Measurements from ENCODE around the gene GPR83. TPM values are rescaled to one million over a fixed set of nuclear protein-coding genes. Genes with fewer than 3 reads are reported as not detected.

Gene GPR83
- total RNA-seq = under 1 TPM; 0.19 to 0.89 (median 0.54) TPM
- 0.25 TPM for polyA plus RNA-seq
- long read RNA-seq, donor 1 = 0 reads
- long read RNA-seq, donor 2 = 0 reads
- long read RNA-seq, donor 3 = 0 reads
- long read RNA-seq, donor 4, partial matches to known transcripts = 1 of 1 reads
- long read RNA-seq, donor 4, other reads (novel, unspliced or antisense) = 0 of 1 reads

DNA sequence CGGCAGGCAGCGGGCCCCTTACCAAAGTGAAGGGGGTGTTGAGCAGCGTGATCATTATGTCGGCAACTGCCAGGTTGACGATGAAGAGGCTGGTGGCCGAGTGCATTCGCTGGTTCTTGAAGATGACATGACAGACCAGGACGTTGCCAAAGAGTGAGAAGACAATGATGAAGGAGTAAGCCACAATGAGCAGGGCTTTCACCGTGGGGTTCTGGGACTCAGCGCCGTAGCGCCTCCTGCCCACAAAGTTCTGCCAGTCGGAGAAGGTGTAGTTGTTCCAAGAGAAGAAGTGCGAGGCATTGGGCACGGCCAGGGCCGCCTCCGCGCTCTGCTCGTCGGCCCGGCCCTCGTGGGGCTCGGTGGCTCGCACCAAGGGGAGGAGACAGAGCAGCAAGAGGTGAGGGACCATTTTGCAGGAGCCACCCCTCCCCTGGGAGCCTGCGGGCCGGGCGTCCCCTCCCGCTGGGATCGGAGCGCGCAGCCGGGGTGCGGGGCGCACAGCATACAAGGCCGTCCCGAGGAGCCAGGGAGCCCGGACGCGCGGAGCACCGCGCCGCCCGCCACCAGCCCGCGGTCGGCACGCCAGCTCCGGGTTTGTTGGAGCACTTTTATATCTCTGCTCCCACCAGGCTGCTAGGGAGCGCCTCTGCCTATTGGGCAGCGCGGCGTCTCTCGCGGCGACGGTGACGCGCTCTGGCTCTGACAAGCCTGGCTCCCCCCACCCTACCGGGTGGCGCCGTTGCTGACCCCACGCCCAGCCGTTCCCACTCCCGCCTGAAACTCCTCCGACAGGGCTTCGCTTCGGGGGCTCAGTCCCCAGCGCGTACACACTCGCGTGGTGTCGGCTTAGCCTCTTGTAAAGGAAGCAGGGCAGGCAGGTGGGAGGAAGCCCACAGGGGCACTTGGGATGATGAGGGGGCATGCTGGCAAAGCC is at the start of gene GPR83:
TSS of gene GPR83 (minus strand) at position 581 of the 934 bp plus-strand sequence. CDS start at position 409, 172 bp downstream.
- peak within 1 kb of the TSS; percentile 44 for H3K4me3 ChIP-seq (ENCODE audit: low read length)

DNA sequence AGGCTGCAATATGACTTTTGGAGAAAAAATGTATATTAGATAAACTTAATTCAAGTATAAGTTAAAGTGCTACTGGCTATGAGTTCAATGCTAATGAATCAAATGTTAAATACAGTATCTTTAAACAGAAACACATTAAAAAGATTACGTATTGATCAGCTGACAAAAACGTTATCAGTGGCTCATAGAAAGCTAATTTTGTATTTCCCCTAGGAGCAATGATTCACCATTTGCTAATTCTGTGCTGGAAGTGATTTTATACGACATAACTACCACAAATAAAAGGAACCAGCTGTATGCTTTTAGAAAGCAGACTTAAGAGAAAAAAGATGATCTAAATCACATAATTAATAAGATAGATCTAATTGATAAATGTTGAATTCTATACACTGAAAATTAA is 48.8 kb upstream of the GPR83 start:
- H3K4me3 ChIP-seq (ENCODE audit: low read length) = no peak overlapping the region
- 54% methylated on average over 3 of the region's 3 CpGs for WGBS
- DNase-seq (no peak), ATAC-seq (no peak)
- intact Hi-C loops (cut with DNase I) = no loop called here
- no peaks in the 10 kb centered on the region for H3K4me1 ChIP-seq (ENCODE audit: control insufficient read depth, insufficient read depth, low read length)
- H3K27me3 ChIP-seq (ENCODE audit: control insufficient read depth, insufficient read depth) = no peaks in the 10 kb centered on the region
- no peaks in the 10 kb centered on the region for H3K9me3 ChIP-seq (ENCODE audit: control insufficient read depth, low read length)
- H3K27ac ChIP-seq (ENCODE audit: low read length) = no peak overlapping the region

More for the DNA sequence above, at the start of gene GPR83:
- 2% methylated on average over 73 of the region's 73 CpGs for WGBS
- no peaks in the 10 kb centered on the region for H3K9me3 ChIP-seq (ENCODE audit: control insufficient read depth, low read length)
- DNase-seq (peak; percentile 16 to 77 (median 77)), ATAC-seq (peak; percentile 58 to 69)
- no peaks in the 10 kb centered on the region for H3K27me3 ChIP-seq (ENCODE audit: control insufficient read depth, insufficient read depth)
- no peak within 1 kb of the TSS for H3K27ac ChIP-seq (ENCODE audit: low read length)
- intact Hi-C loops (cut with DNase I) = no loop called here
- H3K4me1 ChIP-seq (ENCODE audit: control insufficient read depth, insufficient read depth, low read length) = no peaks in the 10 kb centered on the region

DNA sequence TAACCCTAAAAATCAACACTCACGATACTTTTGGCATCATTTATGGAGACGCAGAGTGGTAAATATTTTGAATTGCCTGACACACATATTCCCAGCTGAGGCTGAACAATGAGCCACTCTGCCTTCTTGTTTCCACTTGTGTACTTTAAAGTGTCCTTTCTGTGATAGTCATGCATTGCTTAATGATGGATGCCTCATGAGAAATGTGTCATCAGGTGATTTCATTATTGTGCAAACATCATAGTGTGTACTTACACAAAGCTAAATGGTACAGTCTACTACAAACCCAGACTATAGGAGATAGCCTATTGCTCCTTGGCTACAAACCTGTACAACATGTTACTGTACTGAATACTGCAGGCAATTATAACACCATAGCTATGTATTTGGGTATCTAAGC is 48.2 kb upstream of the GPR83 start:
- no peak for DNase-seq
- Histone ChIP-seq H3K27me3 (ENCODE audit: control insufficient read depth, insufficient read depth) (no peaks in the 10 kb centered on the region), H3K27ac (ENCODE audit: low read length) (no peak overlapping the region), H3K9me3 (ENCODE audit: control insufficient read depth, low read length) (no peaks in the 10 kb centered on the region), H3K4me3 (ENCODE audit: low read length) (no peak overlapping the region), H3K4me1 (ENCODE audit: control insufficient read depth, insufficient read depth, low read length) (no peaks in the 10 kb centered on the region)
- 73% methylated on average over 2 of the region's 2 CpGs for WGBS
- no peak for ATAC-seq
- intact Hi-C loops (cut with DNase I) = no loop called here

DNA sequence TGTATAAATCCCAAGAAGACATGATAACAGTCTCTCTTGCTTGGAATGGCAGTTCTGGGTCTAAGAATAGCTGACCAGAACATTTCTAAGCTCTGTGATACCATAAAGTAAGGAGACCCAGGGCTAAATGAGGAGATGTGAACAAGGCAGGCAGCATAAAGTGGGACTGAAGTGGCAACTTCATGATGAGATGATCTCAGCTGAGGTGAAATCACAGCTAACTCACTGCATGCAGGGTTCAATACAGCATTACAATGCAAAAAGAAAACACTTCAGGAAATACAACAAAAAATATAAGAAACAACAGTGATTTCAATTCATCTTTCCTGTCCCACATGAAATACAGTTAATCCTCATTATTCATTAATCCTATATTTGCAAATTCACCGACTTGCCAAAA is 47.8 kb upstream of the GPR83 start:
- WGBS = 84% methylated on average over 1 of the region's 1 CpG
- H3K27ac ChIP-seq (ENCODE audit: low read length) = no peak overlapping the region
- H3K27me3 ChIP-seq (ENCODE audit: control insufficient read depth, insufficient read depth) = no peaks in the 10 kb centered on the region
- DNase-seq (no peak), ATAC-seq (no peak)
- H3K4me3 ChIP-seq (ENCODE audit: low read length) = no peak overlapping the region
- H3K4me1 ChIP-seq (ENCODE audit: control insufficient read depth, insufficient read depth, low read length) = no peaks in the 10 kb centered on the region
- intact Hi-C loops (cut with DNase I) = no loop called here
- H3K9me3 ChIP-seq (ENCODE audit: control insufficient read depth, low read length) = no peaks in the 10 kb centered on the region

DNA sequence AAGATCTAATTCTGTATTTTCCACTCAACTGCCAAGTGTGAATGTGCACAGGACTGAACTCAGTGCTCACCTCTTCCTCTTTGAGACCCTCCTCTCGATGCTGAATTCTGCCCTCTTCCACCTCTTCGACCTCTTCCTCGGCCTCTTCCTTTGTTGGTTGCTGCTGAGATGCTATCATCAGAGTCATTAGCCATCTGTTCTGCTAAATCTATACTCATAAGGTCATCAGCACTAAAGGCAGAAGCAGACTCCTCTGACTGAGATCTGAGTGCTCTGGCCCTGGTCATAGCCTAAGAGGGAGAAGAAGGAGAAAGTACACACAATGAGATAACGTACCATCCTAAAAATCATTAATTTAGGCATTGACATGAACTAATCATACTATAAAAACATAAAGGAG is 45.9 kb upstream of the GPR83 start:
- H3K27me3 ChIP-seq (ENCODE audit: control insufficient read depth, insufficient read depth) = no peaks in the 10 kb centered on the region
- H3K27ac ChIP-seq (ENCODE audit: low read length) = no peak overlapping the region
- H3K9me3 ChIP-seq (ENCODE audit: control insufficient read depth, low read length) = no peaks in the 10 kb centered on the region
- intact Hi-C loops (cut with DNase I) = no loop called here
- H3K4me3 ChIP-seq (ENCODE audit: low read length) = no peak overlapping the region
- ATAC-seq = no peak
- whole genome bisulfite sequencing = 87% methylated on average over 4 of the region's 4 CpGs
- H3K4me1 ChIP-seq (ENCODE audit: control insufficient read depth, insufficient read depth, low read length) = no peaks in the 10 kb centered on the region
- no peak for DNase-seq

DNA sequence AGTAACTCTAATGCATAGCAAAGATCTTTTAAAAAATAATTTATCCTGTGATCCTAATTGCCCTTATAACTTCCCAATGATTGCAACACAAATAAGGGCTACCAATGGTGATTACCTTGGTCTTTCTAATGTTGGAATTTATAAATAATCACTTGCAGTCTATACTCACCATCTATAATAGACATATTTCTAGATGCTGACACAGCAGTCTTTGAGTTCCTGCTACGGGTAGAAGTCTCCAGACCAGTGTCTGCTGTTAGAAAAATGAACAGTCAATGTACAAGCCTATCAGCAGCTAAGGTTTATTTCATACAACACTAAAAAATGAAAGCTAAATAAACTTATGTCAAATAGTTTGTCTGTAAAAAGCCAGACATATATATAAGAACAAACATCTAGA is 44.4 kb upstream of the GPR83 start:
- Histone ChIP-seq H3K4me1 (ENCODE audit: control insufficient read depth, insufficient read depth, low read length) (no peaks in the 10 kb centered on the region), H3K9me3 (ENCODE audit: control insufficient read depth, low read length) (no peaks in the 10 kb centered on the region), H3K27me3 (ENCODE audit: control insufficient read depth, insufficient read depth) (no peaks in the 10 kb centered on the region), H3K27ac (ENCODE audit: low read length) (no peak overlapping the region), H3K4me3 (ENCODE audit: low read length) (no peak overlapping the region)
- DNase-seq (no peak), ATAC-seq (no peak)
- 92% methylated on average over 1 of the region's 1 CpG for WGBS
- intact Hi-C loops (cut with DNase I) = no loop called here

DNA sequence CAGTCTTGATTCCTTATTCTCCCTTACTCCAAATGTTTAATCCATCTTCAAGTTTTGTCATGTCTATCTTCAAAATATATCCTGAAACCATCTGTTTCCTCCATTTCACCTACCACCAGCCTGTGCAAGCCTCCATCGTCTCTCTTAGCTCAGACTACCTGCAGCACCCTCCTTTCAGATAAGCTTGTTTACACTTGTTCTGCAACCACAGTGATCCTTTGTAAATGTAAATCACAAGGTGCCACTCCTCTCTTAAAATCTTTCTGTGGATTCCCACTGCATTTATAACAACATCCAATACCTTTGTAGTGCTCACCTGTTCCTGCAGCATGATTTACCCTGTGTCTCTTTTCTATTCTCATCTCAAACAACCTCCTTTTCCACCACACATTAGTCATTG is 31.8 kb upstream of the GPR83 start:
- intact Hi-C loops (cut with DNase I) = no loop called here
- Histone ChIP-seq H3K27ac (ENCODE audit: low read length) (no peak overlapping the region), H3K4me3 (ENCODE audit: low read length) (no peak overlapping the region), H3K9me3 (ENCODE audit: control insufficient read depth, low read length) (no peaks in the 10 kb centered on the region), H3K4me1 (ENCODE audit: control insufficient read depth, insufficient read depth, low read length) (no peaks in the 10 kb centered on the region), H3K27me3 (ENCODE audit: control insufficient read depth, insufficient read depth) (no peaks in the 10 kb centered on the region)
- no peak for ATAC-seq
- 56% methylated on average over 1 of the region's 1 CpG for WGBS
- DNase-seq = no peak

DNA sequence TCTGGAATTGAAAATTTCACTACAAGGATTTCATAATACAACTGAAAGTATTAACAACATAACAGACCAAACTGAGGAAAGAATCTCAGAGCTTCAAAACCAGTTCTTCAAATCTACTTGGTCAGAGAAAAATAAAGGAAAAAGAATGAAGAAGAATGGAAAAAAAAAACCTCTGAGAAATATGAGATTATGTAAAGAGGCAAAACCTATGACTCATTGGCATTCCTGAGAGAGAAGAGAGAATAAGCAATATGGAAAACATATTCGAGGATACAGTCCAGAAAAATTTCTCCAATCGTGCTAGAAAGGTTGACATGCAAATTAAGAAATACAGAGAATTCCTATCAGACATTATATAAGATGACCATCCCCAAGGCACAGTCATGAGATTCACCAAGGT is 23.4 kb upstream of the GPR83 start:
- no peaks in the 10 kb centered on the region for H3K27me3 ChIP-seq (ENCODE audit: control insufficient read depth, insufficient read depth)
- H3K27ac ChIP-seq (ENCODE audit: low read length) = no peak overlapping the region
- H3K9me3 ChIP-seq (ENCODE audit: control insufficient read depth, low read length) = no peaks in the 10 kb centered on the region
- intact Hi-C loops (cut with DNase I) = no loop called here
- 89% methylated on average over 2 of the region's 2 CpGs for WGBS
- peaks cover 4% of the 10 kb centered on the region for H3K4me1 ChIP-seq (ENCODE audit: control insufficient read depth, insufficient read depth, low read length)
- DNase-seq (no peak), ATAC-seq (no peak)
- H3K4me3 ChIP-seq (ENCODE audit: low read length) = no peak overlapping the region

DNA sequence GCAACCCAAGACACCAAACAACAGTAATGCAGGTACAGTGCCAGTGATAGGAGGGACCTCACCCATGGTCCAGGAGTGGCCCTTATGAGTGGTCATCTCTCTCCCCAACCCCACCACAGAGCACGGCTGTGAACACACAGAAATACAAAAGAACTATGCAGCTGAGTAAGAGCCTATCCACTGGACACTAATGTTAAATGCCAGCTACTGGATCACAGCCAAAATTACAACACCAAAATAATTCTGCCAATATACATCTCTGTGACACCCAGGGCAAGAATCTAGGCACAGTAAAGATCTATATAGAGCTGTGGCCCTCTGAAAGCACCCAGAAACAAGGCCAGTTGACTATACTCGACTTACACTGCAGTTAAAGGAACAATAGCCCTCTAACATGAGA is 22.8 kb upstream of the GPR83 start:
- ATAC-seq (no peak), DNase-seq (no peak)
- H3K4me1 ChIP-seq (ENCODE audit: control insufficient read depth, insufficient read depth, low read length) = peaks cover 4% of the 10 kb centered on the region
- WGBS = 90% methylated on average over 2 of the region's 2 CpGs
- no peak overlapping the region for H3K4me3 ChIP-seq (ENCODE audit: low read length)
- intact Hi-C loops (cut with DNase I) = no loop called here
- no peaks in the 10 kb centered on the region for H3K27me3 ChIP-seq (ENCODE audit: control insufficient read depth, insufficient read depth)
- H3K27ac ChIP-seq (ENCODE audit: low read length) = no peak overlapping the region
- H3K9me3 ChIP-seq (ENCODE audit: control insufficient read depth, low read length) = no peaks in the 10 kb centered on the region

DNA sequence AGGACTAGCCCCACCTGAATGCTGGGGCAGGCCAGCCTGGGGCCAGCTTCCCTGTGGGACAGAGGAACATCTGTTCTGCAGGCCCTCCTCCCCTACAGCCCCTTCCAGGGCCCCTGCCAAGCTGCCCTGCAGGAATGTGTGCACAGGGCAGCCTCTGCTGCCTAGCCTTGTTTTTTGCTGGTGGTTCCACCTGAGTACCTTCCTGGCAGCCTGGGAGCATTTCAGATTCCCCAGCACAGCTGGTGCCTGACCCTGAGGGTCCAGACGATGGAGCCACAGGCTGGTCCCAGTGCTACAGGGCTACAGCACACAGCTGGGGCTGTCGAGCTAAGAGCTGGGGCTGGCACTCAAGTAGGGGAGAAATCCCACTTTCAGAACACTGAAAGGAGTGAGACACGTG is 22.3 kb upstream of the GPR83 start:
- intact Hi-C loops (cut with DNase I) = no loop called here
- ATAC-seq (no peak), DNase-seq (no peak)
- no peak overlapping the region for H3K4me3 ChIP-seq (ENCODE audit: low read length)
- H3K27me3 ChIP-seq (ENCODE audit: control insufficient read depth, insufficient read depth) = no peaks in the 10 kb centered on the region
- no peaks in the 10 kb centered on the region for H3K9me3 ChIP-seq (ENCODE audit: control insufficient read depth, low read length)
- peaks cover 4% of the 10 kb centered on the region for H3K4me1 ChIP-seq (ENCODE audit: control insufficient read depth, insufficient read depth, low read length)
- no peak overlapping the region for H3K27ac ChIP-seq (ENCODE audit: low read length)
- WGBS = 94% methylated on average over 3 of the region's 3 CpGs

DNA sequence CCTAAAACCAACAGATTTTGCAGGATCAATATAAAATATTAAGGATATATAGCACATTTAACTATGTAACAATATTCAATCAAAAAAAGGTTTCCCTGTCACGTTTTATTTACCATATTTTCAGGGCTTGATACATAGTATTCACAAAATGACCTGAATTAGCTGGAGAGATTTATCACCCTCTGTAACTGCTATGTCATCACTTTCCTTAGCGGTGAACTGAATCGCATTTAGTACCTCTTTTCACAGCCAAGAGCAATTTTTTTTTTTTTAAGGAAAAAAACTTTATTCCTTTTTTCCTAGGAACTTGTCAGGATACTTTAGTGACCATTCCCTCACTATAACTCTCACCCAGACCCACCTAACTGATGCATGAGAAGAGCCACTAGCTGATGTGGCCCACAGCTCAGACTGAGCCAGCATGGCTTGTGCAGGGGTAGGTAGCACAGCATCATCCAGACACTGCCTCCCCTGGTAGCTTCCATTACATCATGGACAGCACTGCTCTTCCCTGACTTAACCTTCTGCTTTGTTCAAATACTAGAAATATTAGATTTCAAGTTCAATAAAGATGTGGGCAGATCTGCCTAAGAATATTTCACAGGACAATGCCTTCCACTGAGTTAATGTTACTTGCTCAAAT is 17.0 kb upstream of the GPR83 start:
- intact Hi-C loops (cut with DNase I) = loop anchor here in 3 of 4 donors (10.0 kb wide), 3 partner anchors 233 to 523 kb away; no protein-coding TSS in a partner anchor
- Histone ChIP-seq H3K27me3 (ENCODE audit: control insufficient read depth, insufficient read depth) (no peaks in the 10 kb centered on the region), H3K27ac (ENCODE audit: low read length) (no peak overlapping the region), H3K4me1 (ENCODE audit: control insufficient read depth, insufficient read depth, low read length) (no peaks in the 10 kb centered on the region), H3K4me3 (ENCODE audit: low read length) (no peak overlapping the region), H3K9me3 (ENCODE audit: control insufficient read depth, low read length) (no peaks in the 10 kb centered on the region)
- 72% methylated on average over 3 of the region's 3 CpGs for WGBS
- DNase-seq (no peak), ATAC-seq (no peak)
